ENCODE results near the gene ABCA1.
"Not testable (repeated sequence)": the region's sequence is repeated elsewhere in the genome, so short reads cannot be mapped to it uniquely, and the experiment has no call there.

The ABCA1 gene

GRCh38 chr9:104927912-104928740 lies at the start of gene ABCA1:
Gene ABCA1, minus strand, starts transcription at chr9:104928155. Its CDS starts 24,476 bp downstream, at chr9:104903679.
- in situ Hi-C loops (cut with MboI; ENCODE audit: low sequenced_read_pairs), result loop anchor here (10.0 kb wide), 1 partner anchor 227 kb away; no protein-coding TSS in a partner anchor

GRCh38 chr9:104977580-104977979 lies 49.6 kb upstream of the ABCA1 start:
- in situ Hi-C loops (cut with MboI; ENCODE audit: low sequenced_read_pairs), result loop anchor here (25.0 kb wide), 1 partner anchor 160 kb away; no protein-coding TSS in a partner anchor

GRCh38 chr9:104977168-104977567 lies 49.2 kb upstream of the ABCA1 start:
- in situ Hi-C loops (cut with MboI; ENCODE audit: low sequenced_read_pairs), result loop anchor here (25.0 kb wide), 1 partner anchor 160 kb away; no protein-coding TSS in a partner anchor

- in situ Hi-C loops (cut with MboI; ENCODE audit: low sequenced_read_pairs), result loop anchor here (25.0 kb wide), 1 partner anchor 161 kb away; no protein-coding TSS in a partner anchor
These were observed 48.1 kb upstream of the ABCA1 start for GRCh38 chr9:104975966-104976595.

GRCh38 chr9:104974053-104974962 lies 46.4 kb upstream of the ABCA1 start:
- in situ Hi-C loops (cut with MboI; ENCODE audit: low sequenced_read_pairs), result no loop called here

- in situ Hi-C loops (cut with MboI; ENCODE audit: low sequenced_read_pairs), result no loop called here
These were observed 44.4 kb upstream of the ABCA1 start for GRCh38 chr9:104972242-104972866.

GRCh38 chr9:104971511-104971910 lies 43.6 kb upstream of the ABCA1 start:
- in situ Hi-C loops (cut with MboI; ENCODE audit: low sequenced_read_pairs), result no loop called here

- in situ Hi-C loops (cut with MboI; ENCODE audit: low sequenced_read_pairs), result no loop called here
These were observed 42.5 kb upstream of the ABCA1 start for GRCh38 chr9:104970271-104970987.

GRCh38 chr9:104969116-104969515 lies 41.2 kb upstream of the ABCA1 start:
- in situ Hi-C loops (cut with MboI; ENCODE audit: low sequenced_read_pairs), result no loop called here

- in situ Hi-C loops (cut with MboI; ENCODE audit: low sequenced_read_pairs), result no loop called here
These were observed 40.3 kb upstream of the ABCA1 start for GRCh38 chr9:104968025-104968982.

GRCh38 chr9:104963076-104963475 lies 35.1 kb upstream of the ABCA1 start:
- in situ Hi-C loops (cut with MboI; ENCODE audit: low sequenced_read_pairs), result no loop called here

GRCh38 chr9:104961701-104962359 lies 33.9 kb upstream of the ABCA1 start:
- in situ Hi-C loops (cut with MboI; ENCODE audit: low sequenced_read_pairs), result no loop called here

- in situ Hi-C loops (cut with MboI; ENCODE audit: low sequenced_read_pairs), result no loop called here
These were observed 33.3 kb upstream of the ABCA1 start for GRCh38 chr9:104961238-104961637.

GRCh38 chr9:104960662-104961061 lies 32.7 kb upstream of the ABCA1 start:
- in situ Hi-C loops (cut with MboI; ENCODE audit: low sequenced_read_pairs), result no loop called here

GRCh38 chr9:104958751-104959150 lies 30.8 kb upstream of the ABCA1 start:
- in situ Hi-C loops (cut with MboI; ENCODE audit: low sequenced_read_pairs), result no loop called here

- in situ Hi-C loops (cut with MboI; ENCODE audit: low sequenced_read_pairs), result not testable (repeated sequence)
These were observed 30.1 kb upstream of the ABCA1 start for GRCh38 chr9:104958006-104958405.

GRCh38 chr9:104951487-104951886 lies 23.5 kb upstream of the ABCA1 start:
- in situ Hi-C loops (cut with MboI; ENCODE audit: low sequenced_read_pairs), result no loop called here

GRCh38 chr9:104950838-104951237 lies 22.9 kb upstream of the ABCA1 start:
- in situ Hi-C loops (cut with MboI; ENCODE audit: low sequenced_read_pairs), result no loop called here

Data from HL-60/S4 treated with retinoic acid at 250 ng/mL for 4 days and 3 days (cell line).